ACC112 (cell line): ENCODE results near the gene SLC25A51.

Source experiments
- H2AFZ ChIP-seq: fragments of 200-600 bp; sonication (generic); one replicate; pipeline ENCODE4 v1.6.0; 2017; ENCODE audit warnings: antibody characterized with exemption, low read length; ENCODE audit not compliant: unreplicated experiment
- H3K27ac ChIP-seq: fragments of 200-600 bp; sonication (generic); 2 replicates; pipeline ENCODE4 v1.5.1; 2014; ENCODE audit warnings: low read depth, mild to moderate bottlenecking, antibody characterized with exemption, low read length, moderate library complexity
- H3K27me3 ChIP-seq: fragments of 200-600 bp; sonication (generic); 2 replicates; pipeline ENCODE4 v1.6.1; 2014; ENCODE audit warnings: mild to moderate bottlenecking, antibody characterized with exemption, low read length, moderate library complexity, mixed read lengths; ENCODE audit not compliant: insufficient read depth
- H3K36me3 ChIP-seq: fragments of 200-600 bp; sonication (generic); 2 replicates; pipeline ENCODE4 v1.6.1; 2016; ENCODE audit warnings: mild to moderate bottlenecking, antibody characterized with exemption, low read length, moderate library complexity, mixed read lengths; ENCODE audit not compliant: insufficient read depth
- H3K4me1 ChIP-seq: fragments of 200-600 bp; sonication (generic); one replicate; pipeline ENCODE4 v1.6.1; 2016; ENCODE audit warnings: low read length, mixed read lengths; ENCODE audit not compliant: insufficient read depth, unreplicated experiment, control insufficient read depth
- H3K4me3 ChIP-seq: fragments of 200-600 bp; sonication (generic); 2 replicates; pipeline ENCODE4 v1.5.1; 2014; ENCODE audit warnings: mild to moderate bottlenecking, low read depth, low read length
- H3K79me2 ChIP-seq: fragments of 200-600 bp; sonication (generic); one replicate; pipeline ENCODE4 v1.6.0; 2016; ENCODE audit warnings: low read length; ENCODE audit not compliant: control insufficient read depth, unreplicated experiment, insufficient read depth

SLC25A51 gene

DNA sequence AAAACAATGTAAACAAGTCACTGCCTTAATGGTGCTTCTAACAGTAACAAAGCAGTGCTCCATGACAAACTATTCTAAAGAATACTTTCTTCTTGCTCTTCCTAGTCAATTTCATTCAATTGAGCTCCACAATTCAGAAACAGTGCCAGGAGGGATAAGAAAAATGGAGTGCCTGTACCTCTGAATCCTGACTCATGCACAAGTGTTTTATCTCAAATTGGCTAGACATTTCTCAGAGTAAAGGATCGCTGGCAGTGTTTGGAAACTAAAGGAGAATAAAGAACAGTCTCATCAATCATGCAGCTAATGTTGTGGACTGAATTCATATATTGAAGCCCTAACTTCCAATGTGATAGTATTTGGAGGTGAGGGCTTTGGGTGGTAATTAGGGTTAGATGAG is 27.6 kb downstream of the SLC25A51 start:
- Histone ChIP-seq H2AFZ (no peak overlapping the region), H3K27ac (no peak overlapping the region), H3K36me3 (peaks cover 11% of the 10 kb centered on the region; the same call in 1 of the 2 replicates), H3K27me3 (no peaks in the 10 kb centered on the region), H3K79me2 (no peaks in the 10 kb centered on the region), H3K4me3 (no peak overlapping the region), H3K4me1 (no peaks in the 10 kb centered on the region)

DNA sequence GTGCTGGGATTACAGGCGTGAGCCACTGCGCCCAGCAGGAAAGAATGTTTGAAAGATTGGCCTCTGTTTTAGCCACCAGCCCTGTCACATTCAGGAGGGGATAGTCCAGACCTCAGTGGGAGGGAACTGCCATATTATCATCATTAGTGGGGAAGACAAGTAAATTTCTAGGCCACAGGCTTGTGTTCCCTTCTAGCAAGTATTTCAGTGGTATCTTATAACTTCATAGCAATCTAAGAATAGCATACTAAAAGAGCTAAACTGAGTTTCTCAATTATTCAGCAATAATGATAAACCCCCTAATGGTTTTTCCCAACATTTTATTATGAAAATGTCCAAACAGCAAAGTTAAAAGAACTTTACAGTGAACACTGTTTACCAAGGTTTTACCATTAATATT is 30.0 kb downstream of the SLC25A51 start:
- Histone ChIP-seq H2AFZ (no peak overlapping the region), H3K36me3 (peaks cover 8% of the 10 kb centered on the region; the same call in 1 of the 2 replicates), H3K27me3 (no peaks in the 10 kb centered on the region), H3K4me3 (no peak overlapping the region), H3K79me2 (no peaks in the 10 kb centered on the region), H3K27ac (no peak overlapping the region), H3K4me1 (no peaks in the 10 kb centered on the region)

DNA sequence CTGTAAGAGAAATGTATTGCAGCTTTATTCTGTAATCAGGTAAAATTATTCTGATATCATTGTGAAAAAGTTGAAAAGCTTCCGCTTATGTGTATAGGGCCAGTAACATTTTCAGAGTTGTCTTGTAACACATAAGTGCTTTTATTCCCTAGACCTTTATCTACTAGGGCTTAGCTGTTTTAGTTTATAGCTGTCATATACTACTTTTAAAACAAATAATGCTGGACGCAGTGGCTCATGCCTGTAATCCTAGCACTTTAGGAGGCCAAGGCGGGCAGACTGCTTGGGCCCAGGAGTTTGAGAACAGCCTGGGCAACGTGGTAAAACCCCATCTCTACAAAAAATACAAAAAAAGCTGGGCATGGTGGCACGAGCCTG is 33.1 kb downstream of the SLC25A51 start:
- Histone ChIP-seq H3K27me3 (no peaks in the 10 kb centered on the region), H3K4me1 (no peaks in the 10 kb centered on the region), H3K4me3 (no peak overlapping the region), H3K79me2 (no peaks in the 10 kb centered on the region), H3K36me3 (peaks cover 13% of the 10 kb centered on the region), H2AFZ (no peak overlapping the region), H3K27ac (no peak overlapping the region)

DNA sequence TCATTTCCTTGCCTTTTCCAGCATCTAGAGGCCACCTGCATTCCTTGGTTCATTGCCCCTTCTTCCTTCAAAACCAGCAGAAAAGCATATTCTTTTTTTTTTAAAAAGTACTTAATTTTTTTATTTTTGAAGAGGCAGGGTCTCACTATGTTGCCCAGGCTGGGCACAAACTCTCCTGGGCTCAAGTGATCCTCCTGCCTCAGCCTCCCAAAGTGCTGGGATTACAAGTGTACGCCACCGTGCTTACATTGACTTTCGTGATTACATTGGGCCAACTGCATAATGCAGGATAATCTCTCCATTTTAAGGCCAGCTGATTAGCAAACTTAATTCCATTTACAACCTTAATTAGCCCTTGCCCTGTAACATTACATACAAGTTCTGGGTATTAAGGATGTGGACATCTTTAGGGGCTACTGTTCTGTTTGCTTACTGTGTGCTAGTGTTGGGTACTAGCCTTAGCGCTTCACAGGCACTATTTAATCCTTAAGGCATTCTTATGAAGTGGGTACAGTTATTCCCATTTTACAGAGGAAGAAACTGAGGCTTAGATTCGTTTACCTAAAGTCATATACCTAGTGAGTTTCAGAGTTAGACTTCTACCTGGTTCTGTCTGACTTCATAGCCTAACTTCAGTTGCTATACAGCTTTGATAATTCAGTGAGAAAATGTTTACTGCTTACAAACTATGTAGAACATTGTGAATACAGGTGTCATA is 33.7 kb downstream of the SLC25A51 start:
- Histone ChIP-seq H3K36me3 (peaks cover 18% of the 10 kb centered on the region), H3K79me2 (no peaks in the 10 kb centered on the region), H3K27ac (no peak overlapping the region), H3K4me1 (no peaks in the 10 kb centered on the region), H2AFZ (no peak overlapping the region), H3K27me3 (no peaks in the 10 kb centered on the region), H3K4me3 (no peak overlapping the region)

DNA sequence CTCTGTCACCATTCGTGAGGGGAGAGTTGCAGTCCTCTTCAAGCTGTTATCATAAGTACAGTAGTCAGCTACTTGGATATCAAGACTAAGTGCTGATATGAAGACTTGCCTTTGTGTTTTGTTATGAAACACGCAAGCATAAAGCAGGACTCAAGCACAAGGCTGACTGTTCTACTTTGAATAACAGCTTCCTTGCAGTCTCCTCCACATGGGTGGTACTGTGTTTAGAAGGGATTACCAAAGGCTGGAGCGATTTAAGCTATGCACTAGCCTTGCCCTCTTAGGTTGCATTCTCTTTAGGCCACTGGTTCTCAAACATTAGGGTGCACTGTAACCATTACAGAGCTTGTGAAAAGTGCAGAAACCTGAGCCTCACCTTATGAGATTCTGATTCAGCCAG is 41.4 kb downstream of the SLC25A51 start:
- H3K36me3 ChIP-seq: peaks cover 25% of the 10 kb centered on the region
- H3K79me2 ChIP-seq: no peaks in the 10 kb centered on the region
- H3K4me3 ChIP-seq: no peak overlapping the region
- no peaks in the 10 kb centered on the region for H3K4me1 ChIP-seq
- H2AFZ ChIP-seq: no peak overlapping the region
- no peaks in the 10 kb centered on the region for H3K27me3 ChIP-seq
- H3K27ac ChIP-seq: no peak overlapping the region

DNA sequence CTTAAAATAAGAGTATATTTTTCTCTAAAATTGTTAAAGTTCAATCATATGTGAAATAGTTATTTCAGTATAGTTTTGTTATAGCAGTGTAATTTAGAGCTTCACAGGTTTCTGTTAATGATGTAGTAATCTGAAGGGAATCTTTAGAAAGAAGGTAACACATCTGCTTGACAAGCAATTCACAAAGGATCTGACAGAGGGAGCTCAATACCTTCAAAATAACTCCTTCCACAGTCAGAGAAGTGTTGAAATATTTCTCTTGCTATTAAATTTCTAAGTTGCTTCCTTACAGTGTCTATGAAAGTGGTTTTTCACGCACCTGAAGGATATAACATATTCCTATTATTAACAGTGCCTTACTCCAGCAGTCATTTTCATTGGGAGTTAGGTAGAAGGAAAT is 44.9 kb downstream of the SLC25A51 start:
- Histone ChIP-seq H3K4me1 (no peaks in the 10 kb centered on the region), H2AFZ (no peak overlapping the region), H3K79me2 (no peaks in the 10 kb centered on the region), H3K27me3 (no peaks in the 10 kb centered on the region), H3K36me3 (peaks cover 8% of the 10 kb centered on the region; the same call in 1 of the 2 replicates), H3K27ac (no peak overlapping the region), H3K4me3 (no peak overlapping the region)

DNA sequence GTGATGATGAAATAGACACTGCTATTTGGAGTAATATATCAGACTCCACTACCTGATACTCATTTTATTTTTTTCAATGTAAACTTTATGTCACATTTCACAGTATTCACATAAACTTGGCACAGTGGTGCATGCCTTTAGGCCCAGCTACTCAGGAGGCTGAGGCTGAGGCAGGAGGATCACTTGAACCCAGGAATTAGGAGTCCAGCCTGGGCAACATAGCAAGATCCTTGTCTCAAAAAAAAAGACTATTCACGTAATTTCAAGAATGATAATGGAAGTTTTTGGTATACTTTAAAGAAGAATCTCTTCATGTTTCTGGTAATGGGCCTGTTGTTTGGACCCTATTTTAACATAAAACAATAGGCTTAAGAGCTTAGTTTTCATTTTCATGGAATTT is 47.4 kb downstream of the SLC25A51 start:
- Histone ChIP-seq H3K4me1 (no peaks in the 10 kb centered on the region), H3K79me2 (no peaks in the 10 kb centered on the region), H3K27me3 (no peaks in the 10 kb centered on the region), H3K36me3 (peaks cover 6% of the 10 kb centered on the region; the same call in 1 of the 2 replicates), H2AFZ (no peak overlapping the region), H3K4me3 (no peak overlapping the region), H3K27ac (no peak overlapping the region)

DNA sequence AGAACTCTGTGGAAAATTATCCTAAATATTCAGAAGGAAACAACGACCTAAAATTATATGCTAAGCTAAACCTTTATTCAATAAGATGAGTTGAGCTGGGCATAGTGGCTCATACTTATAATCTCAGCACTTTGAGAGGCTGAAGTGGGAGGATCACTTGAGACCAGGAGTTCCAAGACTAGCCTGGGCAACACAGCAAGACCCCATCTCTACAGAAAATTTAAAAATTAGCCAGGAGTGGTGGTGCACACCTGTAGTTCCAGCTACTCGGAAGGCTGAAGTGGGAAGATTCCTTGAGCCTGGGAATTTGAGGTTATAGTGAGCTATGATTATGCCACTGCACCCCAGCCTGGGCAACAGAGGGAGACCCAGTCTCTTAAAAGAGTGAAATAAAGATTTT is 51.7 kb downstream of the SLC25A51 start:
- Histone ChIP-seq H3K79me2 (no peaks in the 10 kb centered on the region), H3K27ac (no peak overlapping the region), H3K4me3 (no peak overlapping the region), H3K36me3 (peaks cover 4% of the 10 kb centered on the region; the same call in 1 of the 2 replicates), H3K4me1 (no peaks in the 10 kb centered on the region), H2AFZ (no peak overlapping the region), H3K27me3 (no peaks in the 10 kb centered on the region)

DNA sequence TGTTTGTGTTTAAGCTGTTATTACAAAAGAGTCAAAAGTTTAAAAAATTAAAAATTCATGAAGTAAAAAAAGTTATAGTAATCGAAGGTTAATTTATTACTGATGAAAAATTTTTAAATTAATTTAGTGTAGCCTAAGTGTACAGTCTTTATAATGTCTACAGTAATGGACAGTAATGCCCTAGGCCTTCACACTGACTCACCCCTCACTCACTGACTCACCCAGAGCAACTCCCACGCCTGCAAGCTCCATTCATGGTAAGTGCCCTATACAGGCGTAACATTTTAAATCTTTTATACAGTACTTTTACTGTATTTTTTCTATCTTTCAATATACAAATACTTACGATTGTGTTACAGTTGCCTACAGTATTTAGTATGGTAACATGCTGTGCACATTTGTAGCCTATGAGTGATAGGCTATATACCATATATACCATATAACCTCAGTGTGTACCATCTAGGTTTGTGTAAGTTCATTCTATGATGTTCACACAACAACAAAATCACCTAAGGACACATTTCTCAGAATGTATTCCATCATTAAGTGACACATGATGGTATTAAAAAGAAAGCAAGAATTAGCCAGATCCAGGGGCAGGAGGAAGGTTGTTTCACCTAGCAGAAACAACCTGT is 63.2 kb downstream of the SLC25A51 start:
- H3K27me3 ChIP-seq: no peaks in the 10 kb centered on the region
- peaks cover 3% of the 10 kb centered on the region for H3K79me2 ChIP-seq

DNA sequence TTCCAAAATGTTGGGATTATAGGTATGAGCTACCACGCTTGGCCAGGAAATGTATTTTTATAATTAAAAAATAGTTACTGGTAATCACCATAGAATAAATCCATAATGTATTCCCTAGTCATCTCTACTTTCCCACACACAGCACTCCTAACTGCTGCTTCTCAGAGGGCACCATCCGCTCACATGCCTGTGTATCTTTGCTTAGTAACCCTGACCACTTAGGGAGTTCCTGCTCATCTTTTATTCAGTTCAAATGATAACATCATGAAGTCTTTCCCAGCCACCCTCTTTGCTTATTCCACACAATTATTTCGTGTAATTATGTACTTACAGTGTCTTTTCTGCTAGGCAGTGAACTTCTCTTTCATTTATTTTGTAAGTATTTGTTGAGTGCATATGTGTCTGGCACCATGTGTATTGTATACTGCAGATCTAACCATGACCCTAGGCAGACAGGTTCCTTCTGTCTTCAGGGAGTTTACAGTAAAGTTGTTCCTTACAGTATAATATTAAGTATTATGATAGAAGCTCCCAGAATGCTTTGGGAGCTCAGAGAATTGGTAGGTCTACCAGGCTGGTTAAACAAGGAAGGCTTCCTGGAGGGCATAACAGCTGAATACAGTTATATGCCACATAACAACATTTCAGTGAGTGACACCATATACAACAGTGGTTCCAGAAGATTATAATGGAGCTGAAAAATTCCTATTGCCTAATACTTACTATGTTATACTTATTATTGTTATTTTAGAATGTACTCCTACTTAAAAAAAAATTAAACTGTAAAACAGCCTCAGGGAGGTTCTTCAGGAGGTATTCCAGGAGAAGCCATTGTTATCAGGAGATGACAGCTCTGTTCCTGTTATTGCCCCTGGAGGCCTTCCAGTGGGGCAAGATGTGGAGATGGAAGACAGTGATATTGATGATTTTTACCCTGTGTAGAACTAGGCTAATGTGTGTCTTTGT is 64.1 kb downstream of the SLC25A51 start:
- Histone ChIP-seq H3K27me3 (no peaks in the 10 kb centered on the region), H3K79me2 (peaks cover 3% of the 10 kb centered on the region), H3K27ac (peak overlapping the region; percentile 55), H2AFZ (no peak overlapping the region), H3K4me1 (peaks cover 14% of the 10 kb centered on the region), H3K4me3 (no peak overlapping the region), H3K36me3 (no peaks in the 10 kb centered on the region; the same call in 1 of the 2 replicates)

More for the DNA sequence above, 63.2 kb downstream of the SLC25A51 start:
- Histone ChIP-seq H3K4me1 (peaks cover 14% of the 10 kb centered on the region), H3K36me3 (no peaks in the 10 kb centered on the region; the same call in 1 of the 2 replicates), H3K27ac (peak overlapping the region; percentile 55), H2AFZ (no peak overlapping the region), H3K4me3 (peak overlapping the region; percentile 27; the same call in 1 of the 2 replicates)
